A549 (cell line): ENCODE measurements around the gene ENO2.

ENCODE experiments used
- CTCF ChIP-seq: fragments of >200 bp; sonication (Bioruptor Twin); formaldehyde crosslinking; IDR thresholded peaks from 3 replicates; pipeline ENCODE4 v1.5.1; 2016
- MAX ChIP-seq: IDR thresholded peaks from 2 replicates; pipeline ENCODE4 v1.6.1; 2012
- REST ChIP-seq: fragments of 200-600 bp; sonication (generic); IDR thresholded peaks from 2 replicates; pipeline ENCODE4 v1.6.1; 2016; ENCODE audit warnings: antibody characterized with exemption, mild to moderate bottlenecking, moderate library complexity

- no peak for TF ChIP-seq MAX
- no peak for TF ChIP-seq CTCF
- TF ChIP-seq REST: no peak
Observed at GRCh38 chr12:6905414-6906040, 8.9 kb upstream of the ENO2 start.
